ENCODE measurements around the gene WNT16.

Gene WNT16

DNA sequence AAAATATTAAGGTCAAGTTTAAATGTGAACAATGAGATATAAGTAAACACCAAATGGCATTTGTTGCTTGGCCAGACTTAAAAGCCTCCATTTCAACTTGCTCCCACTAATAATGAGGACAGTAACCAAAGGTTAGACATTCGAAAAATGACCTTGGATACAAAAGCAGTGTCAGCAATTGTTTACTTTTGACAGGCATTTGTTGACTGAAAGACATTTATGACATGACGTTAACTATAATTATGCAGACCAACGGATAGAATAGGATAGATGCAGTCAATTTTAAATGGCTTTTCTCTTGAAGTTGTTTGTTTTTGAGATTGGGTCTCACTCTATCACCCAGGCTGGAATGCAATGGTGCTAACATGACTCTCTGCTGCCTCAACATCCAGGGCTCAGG is 6.3 kb upstream of the WNT16 start:
- Histone ChIP-seq H3K4me3 (peak overlapping the region in 3 of 10 experiments; percentile 77 to 86 (median 81); a peak in 7 of 20 replicates), H3K4me1 (peaks cover 2 to 55% (median 42%) of the 10 kb centered on the region in 10 experiments; a peak in 18 of 20 replicates), H4K20me1 (peaks cover 0 to 65% (median 0%) of the 10 kb centered on the region in 11 experiments; a peak in 8 of 22 replicates), H3K27ac (peak overlapping the region in 8 of 11 experiments; percentile 11 to 66 (median 36); a peak in 10 of 22 replicates), H3K27me3 (peaks cover 6 to 24% (median 16%) of the 10 kb centered on the region in 11 experiments), H3K9me3 (replicated peaks in 1 of 11) (no peaks in the 10 kb centered on the region), H3K9ac (peak overlapping the region in 7 of 11 experiments; percentile 22 to 93 (median 71); a peak in 10 of 22 replicates), H3K36me3 (peaks cover 0 to 77% (median 0%) of the 10 kb centered on the region in 11 experiments; a peak in 7 of 22 replicates), H3K4me2 (peak overlapping the region in 9 of 11 experiments; percentile 50 to 88 (median 75); a peak in 17 of 22 replicates)
- TF ChIP-seq Cebpa-rat (IDR thresholded peaks at IDR 0.05), result no peak

DNA sequence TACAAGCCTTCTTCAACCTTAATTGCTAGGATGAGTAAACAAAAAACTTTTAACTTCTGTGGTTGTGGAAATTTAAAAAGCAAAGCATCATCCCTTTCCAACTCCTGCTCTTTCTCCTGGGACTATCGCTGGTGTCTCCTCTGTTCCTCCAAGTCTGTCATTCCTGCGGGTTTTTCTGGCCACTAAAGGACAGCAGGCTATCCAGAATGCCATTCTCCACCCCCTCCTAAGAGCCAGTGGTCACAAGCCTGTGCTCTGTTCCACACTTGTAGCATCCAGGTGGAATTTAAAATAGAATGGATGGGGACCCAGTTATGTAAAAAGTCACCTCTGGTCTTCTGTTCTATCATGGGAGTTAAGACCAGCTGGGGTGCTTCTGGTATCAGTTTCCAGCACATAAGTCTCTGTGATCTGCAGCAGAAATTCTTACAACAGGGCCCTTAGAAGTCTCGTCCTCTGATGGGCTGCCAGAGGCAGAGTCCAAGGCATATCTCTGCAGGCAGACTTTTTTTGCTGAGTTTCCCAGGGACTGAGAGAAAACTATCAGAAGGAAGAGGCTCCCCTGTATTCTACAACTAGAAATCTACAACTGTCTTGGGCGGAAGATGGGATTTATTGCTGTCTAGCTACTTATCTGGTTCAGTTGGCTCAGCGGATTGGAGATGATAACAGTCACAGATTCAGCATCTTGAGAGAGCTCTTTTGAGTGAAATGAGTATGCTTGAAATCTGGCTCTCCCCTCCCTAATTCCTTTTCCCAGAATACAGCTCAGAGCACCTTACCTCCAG is 5.1 kb upstream of the WNT16 start:
- H3K27me3 ChIP-seq, result peaks cover 19 to 37% (median 29%) of the 10 kb centered on the region in 11 experiments
- no peak for TF ChIP-seq Cebpa-rat (IDR thresholded peaks at IDR 0.05)
- peaks cover 0 to 67% (median 0%) of the 10 kb centered on the region in 11 experiments; a peak in 7 of 22 replicates for H3K36me3 ChIP-seq
- H3K9ac ChIP-seq, result peak overlapping the region in 5 of 11 experiments; percentile 1 to 93 (median 50); a peak in 7 of 22 replicates
- H4K20me1 ChIP-seq, result peaks cover 0 to 78% (median 8%) of the 10 kb centered on the region in 11 experiments; a peak in 14 of 22 replicates
- H3K4me1 ChIP-seq, result peaks cover 14 to 67% (median 54%) of the 10 kb centered on the region in 10 experiments; a peak in 19 of 20 replicates
- H3K27ac ChIP-seq, result peak overlapping the region in 9 of 11 experiments; percentile 2 to 27 (median 24); a peak in 9 of 22 replicates
- H3K9me3 ChIP-seq (replicated peaks in 1 of 11), result no peaks in the 10 kb centered on the region
- H3K4me2 ChIP-seq, result peak overlapping the region; percentile 1 to 88 (median 66); a peak in 20 of 22 replicates
- peak overlapping the region in 3 of 10 experiments; percentile 4 to 86 (median 81); a peak in 5 of 20 replicates for H3K4me3 ChIP-seq

- Histone ChIP-seq H3K36me3 (peaks cover 0 to 58% (median 7%) of the 10 kb centered on the region in 11 experiments; a peak in 10 of 22 replicates), H4K20me1 (peaks cover 0 to 98% (median 27%) of the 10 kb centered on the region in 11 experiments; a peak in 17 of 22 replicates), H3K4me2 (peak overlapping the region; percentile 69 to 98 (median 86)), H3K9me3 (replicated peaks in 1 of 11) (no peaks in the 10 kb centered on the region), H3K4me1 (peaks cover 26 to 66% (median 52%) of the 10 kb centered on the region in 10 experiments), H3K9ac (peak overlapping the region in 6 of 11 experiments; percentile 13 to 83 (median 80); a peak in 6 of 22 replicates), H3K27ac (peak overlapping the region in 7 of 11 experiments; percentile 0 to 82 (median 75); a peak in 5 of 22 replicates), H3K27me3 (peaks cover 57 to 76% (median 67%) of the 10 kb centered on the region in 11 experiments), H3K4me3 (peak overlapping the region in 8 of 10 experiments; percentile 68 to 80 (median 72); a peak in 13 of 20 replicates)
- no peak for TF ChIP-seq Cebpa-rat (IDR thresholded peaks at IDR 0.05)
Observed at GRCh38 chr7:121327671-121328070, 1.1 kb upstream of the WNT16 start.

- peak overlapping the region; percentile 66 to 80 (median 71) for H3K4me3 ChIP-seq
- H3K4me2 ChIP-seq, result peak overlapping the region; percentile 69 to 98 (median 86)
- no peak for TF ChIP-seq Cebpa-rat (IDR thresholded peaks at IDR 0.05)
Observed at GRCh38 chr7:121329191-121330052, 622 bp downstream of the WNT16 start.

DNA sequence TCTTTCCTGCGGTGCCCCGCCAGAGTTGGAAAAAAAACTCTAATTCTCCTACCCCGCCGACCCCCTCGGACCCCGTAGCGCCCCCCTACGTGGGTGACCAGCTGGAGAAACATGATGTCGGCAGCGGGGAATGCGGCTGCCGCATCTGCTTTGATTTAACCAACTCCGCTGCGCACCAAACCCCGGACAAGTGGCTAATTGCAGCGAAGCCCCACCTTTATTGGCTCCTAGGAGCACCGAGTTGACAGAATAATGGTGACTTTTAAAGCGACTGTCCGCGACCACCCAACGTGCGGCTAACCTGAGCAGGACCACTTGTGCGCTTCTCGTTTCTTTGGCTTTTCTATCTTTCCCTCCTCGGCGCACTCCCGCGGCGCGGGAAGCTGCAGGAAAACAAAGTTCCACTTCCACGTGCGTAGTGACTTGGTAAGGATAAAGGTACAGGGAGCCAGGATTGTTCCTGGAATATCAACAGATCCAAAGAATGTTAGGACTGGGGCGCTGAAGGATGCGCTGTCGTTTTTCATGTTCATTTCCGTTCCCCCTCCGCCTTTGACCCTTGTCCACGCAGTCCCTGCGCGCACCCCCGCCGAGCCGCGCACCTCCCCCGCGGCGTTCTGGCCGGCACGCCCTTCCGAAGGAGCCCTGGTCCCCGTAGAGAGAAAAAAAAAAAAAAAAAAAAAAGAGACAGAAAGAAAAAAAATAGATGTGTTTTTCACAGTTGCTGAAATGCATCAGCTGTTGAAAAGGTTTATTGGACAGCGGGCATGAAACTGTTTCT is 1.4 kb downstream of the WNT16 start:
- H3K4me2 ChIP-seq, result peak overlapping the region; percentile 69 to 98 (median 86)
- H3K4me3 ChIP-seq, result peak overlapping the region; percentile 66 to 80 (median 71)
- peaks cover 0 to 82% (median 27%) of the 10 kb centered on the region in 11 experiments; a peak in 17 of 22 replicates for H4K20me1 ChIP-seq
- H3K36me3 ChIP-seq, result peaks cover 0 to 45% (median 8%) of the 10 kb centered on the region in 11 experiments; a peak in 12 of 22 replicates
- no peak for TF ChIP-seq Cebpa-rat (IDR thresholded peaks at IDR 0.05)
- peaks cover 71 to 91% (median 79%) of the 10 kb centered on the region in 11 experiments for H3K27me3 ChIP-seq
- H3K27ac ChIP-seq, result peak overlapping the region in 10 of 11 experiments; percentile 23 to 82 (median 78); a peak in 20 of 22 replicates
- H3K9me3 ChIP-seq (replicated peaks in 1 of 11), result no peaks in the 10 kb centered on the region
- H3K9ac ChIP-seq, result peak overlapping the region; percentile 68 to 83 (median 81)
- H3K4me1 ChIP-seq, result peaks cover 20 to 42% (median 33%) of the 10 kb centered on the region in 10 experiments

More at GRCh38 chr7:121329191-121330052, 622 bp downstream of the WNT16 start:
- Histone ChIP-seq H3K36me3 (peaks cover 0 to 45% (median 7%) of the 10 kb centered on the region in 11 experiments; a peak in 11 of 22 replicates), H3K9me3 (replicated peaks in 1 of 11) (no peaks in the 10 kb centered on the region), H3K27me3 (peaks cover 62 to 83% (median 70%) of the 10 kb centered on the region in 11 experiments), H3K27ac (peak overlapping the region in 10 of 11 experiments; percentile 23 to 82 (median 78); a peak in 20 of 22 replicates), H3K9ac (peak overlapping the region; percentile 68 to 83 (median 81)), H4K20me1 (peaks cover 0 to 85% (median 27%) of the 10 kb centered on the region in 11 experiments; a peak in 17 of 22 replicates), H3K4me1 (peaks cover 20 to 49% (median 37%) of the 10 kb centered on the region in 10 experiments)

- peak overlapping the region in 9 of 11 experiments; percentile 60 to 82 (median 78); a peak in 18 of 22 replicates for H3K27ac ChIP-seq
- peak overlapping the region; percentile 66 to 80 (median 71) for H3K4me3 ChIP-seq
- peaks cover 0 to 74% (median 27%) of the 10 kb centered on the region in 11 experiments; a peak in 17 of 22 replicates for H4K20me1 ChIP-seq
- TF ChIP-seq Cebpa-rat (IDR thresholded peaks at IDR 0.05), result no peak
- no peaks in the 10 kb centered on the region for H3K9me3 ChIP-seq (replicated peaks in 1 of 11)
- H3K36me3 ChIP-seq, result peaks cover 0 to 45% (median 11%) of the 10 kb centered on the region in 11 experiments; a peak in 12 of 22 replicates
- peak overlapping the region in 10 of 11 experiments; percentile 68 to 83 (median 81); a peak in 18 of 22 replicates for H3K9ac ChIP-seq
- H3K4me1 ChIP-seq, result peaks cover 20 to 38% (median 30%) of the 10 kb centered on the region in 10 experiments
- H3K4me2 ChIP-seq, result peak overlapping the region; percentile 44 to 98 (median 76); a peak in 18 of 22 replicates
- peaks cover 78 to 99% (median 86%) of the 10 kb centered on the region in 11 experiments for H3K27me3 ChIP-seq
Observed at GRCh38 chr7:121331048-121331447, 2.2 kb downstream of the WNT16 start.

DNA sequence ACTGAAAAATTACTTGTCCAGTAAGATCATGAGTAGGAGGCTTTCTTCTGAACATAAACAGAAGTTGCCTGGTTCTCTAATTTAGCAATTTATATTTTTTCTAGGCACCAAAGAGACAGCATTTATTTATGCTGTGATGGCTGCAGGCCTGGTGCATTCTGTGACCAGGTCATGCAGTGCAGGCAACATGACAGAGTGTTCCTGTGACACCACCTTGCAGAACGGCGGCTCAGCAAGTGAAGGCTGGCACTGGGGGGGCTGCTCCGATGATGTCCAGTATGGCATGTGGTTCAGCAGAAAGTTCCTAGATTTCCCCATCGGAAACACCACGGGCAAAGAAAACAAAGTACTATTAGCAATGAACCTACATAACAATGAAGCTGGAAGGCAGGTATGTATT is 2.8 kb downstream of the WNT16 start:
- Histone ChIP-seq H3K27ac (peak overlapping the region in 10 of 11 experiments; percentile 3 to 82 (median 78); a peak in 19 of 22 replicates), H3K9me3 (replicated peaks in 1 of 11) (no peaks in the 10 kb centered on the region), H3K4me3 (peak overlapping the region; percentile 66 to 80 (median 71)), H3K36me3 (peaks cover 0 to 49% (median 11%) of the 10 kb centered on the region in 11 experiments; a peak in 12 of 22 replicates), H3K9ac (peak overlapping the region in 10 of 11 experiments; percentile 26 to 83 (median 81); a peak in 20 of 22 replicates), H3K4me2 (peak overlapping the region; percentile 44 to 98 (median 76); a peak in 21 of 22 replicates), H3K4me1 (peaks cover 20 to 37% (median 30%) of the 10 kb centered on the region in 10 experiments), H3K27me3 (peaks cover 82 to 99% (median 85%) of the 10 kb centered on the region in 11 experiments), H4K20me1 (peaks cover 0 to 72% (median 27%) of the 10 kb centered on the region in 11 experiments; a peak in 17 of 22 replicates)
- no peak for TF ChIP-seq Cebpa-rat (IDR thresholded peaks at IDR 0.05)
